ENCODE measurements around the gene SERPINF2.
"Not testable (repeated sequence)": the region's sequence is repeated elsewhere in the genome, so short reads cannot be mapped to it uniquely, and the experiment has no call there.

SERPINF2 gene

DNA sequence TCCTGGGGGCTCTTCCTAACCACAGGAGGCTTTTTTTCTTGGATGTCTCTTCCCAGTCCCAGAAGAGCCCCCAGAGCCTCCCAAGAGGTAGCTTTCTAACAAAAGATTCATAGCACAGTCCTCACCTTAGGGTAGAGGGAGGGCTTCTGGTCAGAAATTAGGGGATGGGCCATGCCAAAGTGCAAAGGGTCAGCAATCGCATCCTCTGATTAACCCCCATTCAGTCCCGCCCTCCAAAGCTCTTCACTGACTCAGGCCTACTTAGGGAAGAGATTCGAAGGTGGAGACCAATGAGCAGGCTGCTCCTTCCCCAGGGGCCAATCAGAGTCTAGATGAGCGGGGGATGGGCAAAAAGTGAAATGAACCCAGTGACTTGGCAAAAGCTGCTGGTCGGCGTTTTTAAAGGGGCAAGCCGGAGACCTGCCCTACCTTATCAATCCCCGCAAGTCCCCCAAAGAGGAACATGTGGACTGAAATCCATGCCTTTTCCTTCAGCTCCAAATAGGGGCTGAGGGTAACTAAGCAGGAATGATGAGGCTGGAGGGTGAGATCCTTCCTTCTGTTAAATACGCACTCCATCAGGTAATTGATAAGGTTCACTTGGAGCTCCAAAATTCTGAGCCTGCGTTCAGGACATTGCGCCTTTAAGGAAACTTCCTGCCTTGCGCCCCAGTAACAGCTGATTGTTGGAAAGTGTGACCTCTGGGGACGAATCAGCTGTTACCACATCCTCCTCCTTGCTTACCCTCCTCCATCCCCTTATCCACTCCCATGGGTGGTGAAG is 25.6 kb upstream of the SERPINF2 start:
- DNase-seq: peak; percentile 88

DNA sequence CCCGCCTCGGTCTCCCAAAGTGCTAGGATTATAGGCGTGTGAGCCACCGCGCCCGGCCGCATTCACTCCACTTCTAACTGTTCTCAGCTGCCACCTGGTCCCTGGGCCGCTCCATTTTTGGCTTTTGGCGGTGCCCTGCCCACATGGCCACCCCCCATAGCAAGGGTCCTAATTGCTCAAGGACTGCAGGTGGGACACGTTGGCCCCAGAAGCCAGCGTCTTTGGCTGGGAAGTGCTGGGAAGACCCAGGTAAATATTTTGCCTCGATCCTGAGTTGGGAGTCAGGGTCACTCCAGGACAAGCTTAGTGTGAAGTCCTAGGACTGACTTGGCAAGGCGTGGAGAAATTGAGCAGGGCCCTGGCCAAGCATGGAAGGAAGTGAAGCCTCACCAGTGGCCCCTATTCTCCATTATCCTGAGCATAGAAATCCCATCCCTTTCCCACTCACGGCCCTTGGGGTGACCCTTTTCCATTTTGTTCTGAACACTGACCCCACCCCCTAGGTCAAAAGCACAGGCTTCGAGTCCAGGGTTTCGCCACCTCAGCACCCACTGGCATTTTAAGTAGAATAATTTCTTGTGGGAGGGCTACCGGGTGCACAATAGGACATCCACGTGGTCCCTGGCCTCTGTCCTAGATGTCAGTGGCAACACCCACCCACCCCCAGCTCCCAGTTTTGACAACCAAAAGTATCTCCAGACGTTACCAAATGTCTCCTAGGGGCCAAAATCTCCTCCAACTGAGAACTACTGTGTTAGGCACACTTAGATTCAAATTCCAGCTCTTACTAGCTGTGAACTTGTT is 24.1 kb upstream of the SERPINF2 start:
- DNase-seq: no peak

DNA sequence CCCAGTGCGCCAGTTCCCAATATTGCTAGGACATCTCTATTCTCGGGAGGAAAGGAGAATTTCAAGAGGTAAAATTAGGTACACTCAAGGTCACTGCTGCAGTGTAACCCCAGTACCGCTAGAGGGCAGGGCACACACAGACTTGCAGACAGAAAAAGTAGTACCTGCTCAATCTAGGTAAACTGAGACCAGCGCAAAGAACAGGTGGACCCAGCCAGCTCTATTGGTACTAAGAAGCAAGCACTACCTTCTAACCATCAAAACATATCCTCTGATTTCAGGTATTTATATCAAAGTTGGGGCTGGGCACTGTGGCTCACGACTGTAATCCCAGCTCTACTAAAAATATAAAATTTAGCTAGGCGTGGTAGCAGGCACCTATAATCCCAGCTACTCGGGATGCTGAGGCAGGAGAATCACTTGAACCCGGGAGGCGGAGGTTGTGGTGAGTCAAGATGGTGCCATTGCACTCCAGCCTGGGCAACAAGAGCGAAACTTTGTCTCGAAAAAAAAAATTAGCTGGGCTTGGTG is 21.8 kb upstream of the SERPINF2 start:
- no peak for DNase-seq

DNA sequence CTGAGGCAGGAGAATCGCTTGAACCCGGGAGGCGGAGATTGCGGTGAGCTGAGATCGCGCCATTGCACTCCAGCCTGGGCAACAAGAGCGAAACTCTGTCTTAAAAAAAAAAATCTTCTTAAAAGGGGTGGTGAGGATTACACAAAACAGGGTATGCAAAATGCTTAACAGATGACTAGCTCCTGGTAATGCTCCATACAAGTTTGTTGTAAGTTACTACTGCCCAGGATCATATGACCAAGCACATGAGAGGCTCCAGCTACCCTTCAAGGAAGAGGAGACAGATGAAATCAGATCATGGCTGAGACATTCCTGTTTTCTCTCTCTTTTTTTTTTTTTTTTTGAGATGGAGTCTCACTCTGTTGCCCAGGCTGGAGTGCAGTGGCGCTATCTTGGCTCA is 20.6 kb upstream of the SERPINF2 start:
- DNase-seq: not testable (repeated sequence)

DNA sequence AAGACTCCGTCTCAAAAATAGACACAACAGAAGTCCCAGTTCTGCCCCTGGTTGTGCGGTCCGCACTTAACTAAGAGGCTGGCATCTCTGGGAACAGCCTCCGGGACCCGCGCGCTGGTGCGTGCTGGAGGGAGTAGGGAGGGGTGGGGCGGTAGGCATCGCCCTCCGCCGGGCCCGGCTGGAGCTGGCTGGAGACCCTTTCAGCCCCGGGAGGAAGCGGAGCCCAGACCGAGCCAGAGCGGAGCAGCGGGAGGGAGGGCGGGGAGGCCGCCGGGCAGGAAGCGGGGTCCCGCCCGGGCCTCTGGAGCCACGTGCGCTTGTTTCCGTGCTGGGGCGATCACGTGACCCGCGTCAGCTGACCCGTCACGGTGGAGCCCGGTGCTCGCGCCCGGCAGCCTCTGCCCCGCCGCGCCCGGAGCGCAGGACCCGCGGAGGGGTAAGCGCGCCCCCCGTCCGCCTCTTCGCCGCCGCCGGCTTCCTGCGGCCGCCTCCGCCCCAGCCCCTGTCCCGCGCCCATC is 18.3 kb upstream of the SERPINF2 start, which contains the start of gene WDR81:
WDR81 (plus strand) TSS at position 354 of the 518 bp plus-strand sequence. CDS start 256 bp downstream, outside the sequence.
- DNase-seq: peak; percentile 31

DNA sequence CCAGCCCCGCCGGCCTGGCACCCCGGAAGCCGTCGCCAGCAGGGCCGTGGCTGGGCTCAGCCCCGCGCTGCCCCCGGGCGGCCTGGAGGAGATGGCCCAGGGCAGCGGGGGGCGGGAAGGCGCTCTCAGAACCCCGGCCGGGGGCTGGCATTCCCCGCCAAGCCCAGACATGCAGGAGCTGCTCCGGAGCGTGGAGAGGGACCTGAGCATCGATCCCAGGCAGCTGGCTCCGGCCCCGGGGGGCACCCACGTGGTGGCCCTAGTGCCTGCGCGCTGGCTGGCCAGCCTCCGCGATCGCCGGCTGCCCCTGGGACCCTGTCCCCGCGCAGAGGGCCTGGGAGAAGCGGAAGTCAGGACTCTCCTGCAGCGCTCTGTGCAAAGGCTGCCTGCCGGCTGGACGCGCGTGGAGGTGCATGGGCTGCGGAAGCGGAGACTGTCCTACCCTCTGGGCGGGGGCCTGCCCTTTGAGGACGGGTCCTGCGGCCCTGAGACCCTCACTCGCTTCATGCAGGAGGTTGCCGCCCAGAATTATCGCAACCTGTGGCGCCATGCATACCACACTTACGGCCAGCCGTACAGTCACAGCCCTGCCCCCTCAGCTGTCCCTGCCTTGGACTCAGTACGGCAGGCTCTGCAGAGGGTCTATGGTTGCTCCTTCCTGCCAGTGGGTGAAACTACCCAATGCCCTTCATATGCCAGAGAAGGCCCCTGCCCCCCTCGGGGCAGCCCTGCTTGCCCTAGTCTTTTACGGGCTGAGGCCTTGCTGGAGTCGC is 17.6 kb upstream of the SERPINF2 start:
- no peak for DNase-seq

DNA sequence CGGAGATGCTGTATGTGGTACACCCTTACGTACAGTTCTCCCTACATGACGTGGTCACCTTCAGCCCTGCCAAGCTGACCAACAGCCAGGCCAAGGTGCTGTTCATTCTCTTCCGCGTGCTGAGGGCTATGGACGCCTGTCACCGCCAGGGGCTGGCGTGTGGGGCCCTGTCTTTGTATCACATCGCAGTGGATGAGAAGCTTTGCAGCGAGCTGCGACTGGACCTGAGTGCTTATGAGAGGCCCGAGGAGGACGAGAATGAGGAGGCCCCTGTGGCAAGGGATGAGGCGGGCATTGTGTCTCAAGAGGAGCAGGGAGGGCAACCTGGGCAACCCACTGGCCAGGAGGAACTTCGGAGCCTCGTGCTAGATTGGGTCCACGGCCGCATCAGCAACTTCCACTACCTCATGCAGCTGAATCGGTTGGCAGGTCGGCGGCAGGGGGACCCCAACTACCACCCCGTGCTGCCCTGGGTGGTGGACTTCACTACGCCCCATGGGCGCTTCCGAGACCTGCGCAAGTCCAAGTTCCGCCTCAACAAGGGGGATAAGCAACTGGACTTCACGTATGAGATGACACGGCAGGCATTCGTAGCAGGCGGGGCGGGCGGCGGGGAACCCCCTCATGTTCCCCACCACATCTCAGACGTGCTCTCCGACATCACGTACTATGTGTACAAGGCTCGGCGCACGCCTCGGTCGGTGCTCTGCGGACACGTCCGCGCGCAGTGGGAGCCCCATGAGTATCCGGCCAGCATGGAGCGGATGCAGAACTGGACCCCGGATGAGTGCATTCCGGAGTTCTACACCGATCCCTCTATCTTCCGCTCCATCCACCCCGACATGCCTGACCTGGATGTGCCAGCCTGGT is 16.8 kb upstream of the SERPINF2 start:
- no peak for DNase-seq

DNA sequence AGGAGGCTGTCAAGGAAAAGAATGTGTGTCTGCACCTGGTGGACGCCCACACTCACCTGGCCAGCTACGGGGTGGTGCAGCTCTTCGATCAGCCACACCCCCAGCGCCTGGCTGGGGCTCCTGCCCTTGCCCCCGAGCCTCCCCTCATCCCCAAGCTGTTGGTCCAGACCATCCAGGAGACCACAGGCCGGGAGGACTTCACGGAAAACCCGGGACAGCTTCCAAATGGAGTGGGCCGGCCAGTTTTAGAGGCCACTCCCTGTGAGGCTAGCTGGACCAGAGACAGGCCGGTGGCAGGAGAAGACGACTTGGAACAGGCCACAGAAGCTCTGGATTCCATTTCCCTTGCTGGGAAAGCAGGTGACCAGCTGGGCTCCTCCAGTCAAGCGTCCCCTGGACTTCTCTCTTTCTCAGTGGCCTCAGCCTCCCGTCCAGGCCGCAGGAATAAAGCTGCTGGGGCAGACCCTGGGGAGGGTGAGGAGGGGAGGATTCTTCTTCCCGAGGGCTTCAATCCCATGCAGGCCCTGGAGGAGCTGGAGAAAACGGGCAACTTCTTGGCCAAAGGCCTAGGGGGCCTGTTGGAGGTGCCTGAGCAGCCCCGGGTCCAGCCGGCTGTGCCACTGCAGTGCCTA is 15.9 kb upstream of the SERPINF2 start:
- DNase-seq: no peak

DNA sequence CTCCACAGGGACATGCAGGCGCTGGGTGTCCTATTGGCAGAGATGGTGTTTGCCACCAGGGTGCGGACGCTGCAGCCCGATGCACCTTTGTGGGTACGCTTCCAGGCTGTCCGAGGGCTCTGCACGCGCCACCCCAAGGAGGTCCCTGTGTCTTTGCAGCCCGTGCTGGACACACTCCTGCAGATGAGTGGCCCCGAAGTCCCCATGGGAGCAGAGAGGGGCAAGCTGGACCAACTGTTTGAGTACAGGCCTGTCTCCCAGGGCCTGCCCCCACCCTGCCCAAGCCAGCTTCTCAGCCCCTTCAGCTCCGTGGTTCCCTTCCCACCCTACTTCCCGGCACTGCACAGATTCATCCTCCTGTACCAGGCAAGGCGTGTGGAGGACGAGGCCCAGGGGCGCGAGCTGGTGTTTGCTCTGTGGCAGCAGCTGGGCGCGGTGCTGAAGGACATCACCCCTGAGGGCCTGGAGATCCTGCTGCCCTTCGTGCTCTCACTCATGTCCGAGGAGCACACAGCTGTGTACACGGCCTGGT is 15.3 kb upstream of the SERPINF2 start:
- no peak for DNase-seq

DNA sequence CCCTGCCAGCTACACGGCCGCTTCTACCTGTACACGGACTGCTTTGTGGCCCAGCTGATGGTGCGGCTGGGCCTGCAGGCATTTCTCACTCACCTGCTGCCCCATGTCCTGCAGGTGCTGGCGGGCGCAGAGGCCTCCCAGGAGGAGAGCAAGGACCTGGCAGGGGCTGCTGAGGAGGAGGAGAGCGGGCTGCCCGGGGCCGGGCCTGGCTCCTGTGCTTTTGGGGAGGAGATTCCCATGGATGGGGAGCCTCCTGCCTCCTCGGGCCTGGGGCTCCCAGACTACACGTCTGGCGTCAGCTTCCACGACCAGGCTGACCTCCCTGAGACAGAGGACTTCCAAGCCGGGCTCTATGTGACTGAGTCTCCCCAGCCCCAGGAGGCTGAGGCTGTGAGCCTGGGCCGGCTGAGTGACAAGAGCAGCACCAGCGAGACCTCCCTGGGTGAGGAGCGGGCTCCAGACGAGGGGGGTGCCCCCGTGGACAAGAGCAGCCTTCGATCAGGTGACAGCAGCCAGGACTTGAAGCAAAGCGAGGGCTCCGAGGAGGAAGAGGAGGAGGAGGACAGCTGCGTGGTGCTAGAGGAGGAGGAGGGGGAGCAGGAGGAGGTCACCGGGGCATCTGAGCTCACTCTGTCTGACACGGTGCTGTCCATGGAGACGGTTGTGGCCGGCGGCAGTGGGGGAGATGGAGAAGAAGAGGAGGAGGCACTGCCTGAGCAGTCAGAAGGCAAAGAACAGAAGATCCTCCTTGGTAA is 14.6 kb upstream of the SERPINF2 start:
- no peak for DNase-seq

DNA sequence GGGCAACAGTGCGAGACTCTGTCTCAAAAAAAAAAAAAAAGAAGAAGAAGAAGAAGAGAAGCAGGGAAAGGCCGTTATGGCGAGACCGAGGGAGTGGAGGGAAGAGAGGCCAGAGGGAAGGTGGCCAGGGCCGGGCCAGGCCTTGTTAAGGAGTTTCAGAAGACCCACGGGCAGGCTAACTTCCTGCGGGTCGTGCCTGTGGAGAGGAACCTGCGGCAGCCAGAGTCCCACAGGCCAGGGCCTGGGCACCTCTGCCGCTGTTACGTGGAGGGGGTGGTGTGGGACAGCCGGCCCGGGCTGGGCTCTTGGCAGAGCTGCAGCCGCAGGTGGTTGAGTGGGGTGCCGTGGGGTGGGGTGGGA is 12.7 kb upstream of the SERPINF2 start:
- no peak for DNase-seq

DNA sequence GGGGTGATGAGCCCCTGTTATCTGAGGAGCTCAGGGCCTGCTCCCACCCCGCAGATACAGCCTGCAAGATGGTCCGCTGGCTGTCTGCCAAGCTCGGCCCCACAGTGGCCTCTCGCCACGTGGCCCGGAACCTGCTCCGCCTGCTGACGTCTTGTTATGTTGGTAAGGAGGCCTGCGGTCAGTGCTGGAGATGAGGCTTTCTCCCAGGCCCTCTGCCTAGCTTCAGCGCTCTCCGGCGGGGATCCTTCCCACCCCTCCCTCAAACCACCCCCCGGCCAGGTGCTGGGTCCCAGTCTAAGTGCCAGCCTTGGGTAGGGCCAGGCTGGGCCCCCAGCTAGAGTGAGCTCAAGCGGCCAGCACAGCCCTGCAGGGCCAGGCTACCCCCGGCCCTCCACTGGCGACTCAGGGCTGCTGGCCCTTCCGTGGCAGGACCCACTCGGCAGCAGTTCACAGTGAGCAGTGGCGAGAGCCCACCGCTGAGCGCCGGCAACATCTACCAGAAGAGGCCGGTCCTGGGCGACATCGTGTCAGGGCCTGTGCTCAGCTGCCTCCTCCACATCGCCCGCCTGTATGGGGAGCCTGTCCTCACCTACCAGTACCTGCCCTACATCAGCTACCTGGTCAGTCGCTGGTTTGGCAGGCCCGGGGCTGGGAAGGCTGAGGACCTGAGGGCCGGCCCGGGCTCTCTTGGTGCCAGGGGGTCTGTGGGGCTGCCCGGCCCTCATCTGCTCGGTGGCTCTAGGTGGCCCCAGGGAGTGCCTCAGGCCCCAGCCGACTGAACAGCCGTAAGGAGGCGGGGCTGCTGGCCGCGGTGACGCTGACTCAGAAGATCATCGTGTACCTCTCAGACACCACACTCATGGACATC is 12.1 kb upstream of the SERPINF2 start:
- no peak for DNase-seq

DNA sequence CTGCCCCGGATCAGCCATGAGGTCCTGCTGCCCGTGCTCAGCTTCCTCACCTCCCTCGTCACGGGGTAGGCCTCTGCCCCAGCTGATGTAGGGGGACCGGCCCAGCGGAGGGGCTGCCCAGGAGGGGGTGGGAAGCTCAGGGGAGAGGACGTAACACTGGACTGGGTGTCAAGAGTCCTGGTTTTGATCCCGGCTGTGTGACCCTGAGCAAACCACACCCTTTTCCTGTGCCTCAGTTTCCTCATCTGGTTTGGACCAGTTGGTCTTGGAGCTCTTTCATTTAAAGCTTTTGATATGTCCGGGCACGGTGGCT is 11.5 kb upstream of the SERPINF2 start:
- no peak for DNase-seq

DNA sequence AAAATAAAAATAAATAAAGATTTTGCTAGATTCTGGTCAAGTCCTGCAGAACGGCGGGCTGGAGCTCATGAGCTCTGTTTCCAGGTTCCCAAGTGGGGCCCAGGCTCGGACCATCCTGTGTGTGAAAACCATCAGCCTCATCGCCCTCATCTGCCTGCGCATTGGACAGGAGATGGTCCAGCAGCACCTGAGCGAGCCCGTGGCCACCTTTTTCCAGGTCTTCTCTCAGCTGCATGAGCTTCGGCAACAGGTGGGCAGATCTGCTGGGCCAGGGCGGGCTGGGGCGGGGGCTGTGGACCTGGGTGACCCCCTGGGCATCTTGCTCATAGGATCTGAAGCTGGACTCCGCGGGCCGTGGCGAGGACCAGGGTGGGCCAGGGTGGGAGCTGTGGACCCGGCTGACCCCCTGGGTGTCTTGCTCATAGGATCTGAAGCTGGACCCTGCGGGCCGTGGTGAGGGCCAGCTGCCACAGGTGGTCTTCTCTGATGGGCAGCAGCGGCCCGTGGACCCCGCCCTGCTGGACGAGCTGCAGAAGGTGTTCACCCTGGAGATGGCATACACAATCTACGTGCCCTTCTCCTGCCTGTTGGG is 10.3 kb upstream of the SERPINF2 start:
- no peak for DNase-seq

DNA sequence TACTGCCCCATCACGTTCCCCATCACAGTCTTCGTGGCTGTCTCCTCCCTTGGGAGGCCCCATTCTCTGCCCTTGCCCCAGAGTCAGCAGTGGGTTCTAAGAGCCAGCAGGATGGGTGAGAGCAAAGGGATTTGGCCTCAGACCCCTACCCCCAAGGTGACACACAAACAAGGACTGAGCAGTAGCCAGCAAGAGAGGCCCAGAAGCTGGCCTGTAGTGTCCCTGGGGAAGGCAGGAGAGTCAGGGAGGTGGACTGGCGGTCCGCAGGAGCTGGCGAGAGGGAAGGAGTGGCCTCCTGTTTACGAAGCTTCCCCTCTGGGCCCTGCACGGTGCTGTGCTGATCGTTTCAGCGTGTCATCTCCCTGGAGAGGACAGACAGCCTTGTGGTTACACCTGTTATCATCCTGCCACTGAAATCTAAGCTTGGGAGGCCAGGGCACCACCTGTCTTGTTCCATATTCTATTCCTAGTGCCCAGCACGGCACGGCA is 9.8 kb upstream of the SERPINF2 start:
- no peak for DNase-seq

DNA sequence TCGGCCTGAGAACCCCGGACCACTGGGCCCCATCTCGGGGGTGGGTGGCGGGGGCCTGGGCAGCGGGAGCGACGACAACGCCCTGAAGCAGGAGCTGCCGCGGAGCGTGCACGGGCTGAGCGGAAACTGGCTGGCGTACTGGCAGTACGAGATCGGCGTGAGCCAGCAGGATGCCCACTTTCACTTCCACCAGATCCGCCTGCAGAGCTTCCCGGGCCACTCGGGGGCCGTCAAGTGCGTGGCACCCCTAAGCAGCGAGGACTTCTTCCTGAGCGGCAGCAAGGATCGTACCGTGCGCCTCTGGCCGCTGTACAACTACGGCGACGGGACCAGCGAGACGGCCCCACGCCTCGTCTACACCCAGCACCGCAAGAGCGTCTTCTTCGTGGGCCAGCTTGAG is 8.9 kb upstream of the SERPINF2 start:
- no peak for DNase-seq

DNA sequence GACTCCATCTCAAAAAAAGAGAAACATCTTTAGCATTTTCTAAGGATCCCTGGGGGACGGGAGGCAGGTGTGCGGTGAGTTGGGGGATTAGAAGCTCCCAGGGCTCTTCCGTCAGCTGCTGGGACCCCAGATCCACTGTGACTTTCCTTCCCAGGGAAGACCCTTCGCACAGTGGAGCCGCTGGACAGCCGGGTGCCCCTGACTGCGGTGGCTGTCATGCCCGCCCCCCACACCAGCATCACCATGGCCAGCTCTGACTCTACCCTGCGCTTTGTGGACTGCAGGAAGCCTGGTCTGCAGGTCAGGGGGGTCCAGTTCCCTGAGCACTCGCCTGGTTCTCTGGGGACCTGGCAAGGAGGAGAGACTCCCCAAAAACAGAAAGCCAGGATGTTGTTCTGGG is 7.3 kb upstream of the SERPINF2 start:
- DNase-seq: no peak

DNA sequence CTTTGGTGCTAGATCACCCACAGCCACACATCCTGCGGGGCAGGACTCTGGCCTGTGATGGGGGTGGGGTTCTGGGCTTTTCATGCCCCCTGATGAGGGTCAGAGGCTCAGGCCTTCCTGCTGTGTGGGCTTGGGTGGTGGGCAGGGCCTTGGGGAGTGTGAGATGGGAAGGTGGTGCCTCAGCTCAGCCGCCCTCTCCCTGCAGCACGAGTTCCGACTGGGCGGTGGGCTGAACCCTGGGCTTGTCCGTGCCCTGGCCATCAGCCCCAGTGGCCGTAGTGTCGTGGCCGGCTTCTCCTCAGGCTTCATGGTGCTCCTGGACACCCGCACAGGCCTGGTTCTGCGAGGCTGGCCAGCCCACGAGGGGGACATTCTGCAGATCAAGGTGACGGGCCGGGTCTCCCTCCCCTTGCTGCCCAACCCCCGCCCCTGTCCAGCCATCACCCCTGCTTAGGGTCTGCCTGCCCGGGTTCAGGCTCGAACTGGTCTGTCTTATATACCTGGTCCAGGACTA is 6.8 kb upstream of the SERPINF2 start:
- no peak for DNase-seq
